ENCODE results near the gene OSBPL7. TPM values are rescaled to one million over a fixed set of nuclear protein-coding genes. Genes with fewer than 3 reads are reported as not detected.

The OSBPL7 gene
- total and polyA plus RNA-seq, 2 of the 4 experiments (the other 2 are of a cell fraction), result 5.2 to 14.5 TPM

GRCh38 chr17:47846716-47847340 is 25.2 kb upstream of the OSBPL7 start:
- ATAC-seq (ENCODE audit: low read depth) (no peak), DNase-seq (no peak)
- H2BK5ac ChIP-seq (ENCODE audit: low read depth, low read length, poor library complexity, severe bottlenecking), result no peak overlapping the region
- H3K27ac ChIP-seq (ENCODE audit: insufficient read depth, low read length), result no peak overlapping the region
- TF ChIP-seq BHLHE40 (IDR thresholded peaks at IDR 0.05; ENCODE audit: low read depth, low read length), result no peak
- TF ChIP-seq MXI1 (IDR thresholded peaks at IDR 0.05; ENCODE audit: borderline replicate concordance, low read depth, low read length), result no peak
- in situ Hi-C loops (cut with MboI; ENCODE audit: low sequenced_read_pairs) (no loop called here), dilution Hi-C loops (cut with HindIII; ENCODE audit: low sequenced_read_pairs, unreplicated experiment) (no loop called here), intact Hi-C loops (cut with micrococcal nuclease) (no loop called here)
- peak overlapping the region; percentile 46 for H2AFZ ChIP-seq (replicated peaks; ENCODE audit: low read length, poor library complexity)
- no peaks in the 10 kb centered on the region for H3K36me3 ChIP-seq (ENCODE audit: control insufficient read depth, insufficient read depth, low read length)
- no peak overlapping the region for H2AK5ac ChIP-seq (ENCODE audit: low read depth, low read length)
- H3K79me1 ChIP-seq (ENCODE audit: low read depth in 1 of 2, low read length in 2 of 2), result no peaks in the 10 kb centered on the region
- H3K27me3 ChIP-seq (ENCODE audit: control insufficient read depth, insufficient read depth, low read length), result peaks cover 60% of the 10 kb centered on the region
- no peak overlapping the region for H4K8ac ChIP-seq (ENCODE audit: low read depth in 2 of 2, low read length in 2 of 2)
- BruUV-seq (replicated peaks), result no TSS peak
- H3K9me3 ChIP-seq (ENCODE audit: control insufficient read depth, insufficient read depth, low read length), result no peaks in the 10 kb centered on the region
- no peak overlapping the region for H3K4me3 ChIP-seq (ENCODE audit: insufficient read depth, low read depth, low read length)
- no peak overlapping the region for H3K56ac ChIP-seq (ENCODE audit: extremely low read depth, insufficient read depth, low read length)
- H3K14ac ChIP-seq (replicated peaks; ENCODE audit: low read depth, low read length), result no peak overlapping the region
- ChIA-PET POLR2A (ENCODE audit: unreplicated experiment) (no interaction called here), CTCF (interaction anchor here (0.7 to 1.2 kb wide), 3 partner anchors 38 to 44 kb away, joined by 3 read pairs; no protein-coding TSS in a partner anchor)
- H2AK9ac ChIP-seq (replicated peaks; ENCODE audit: low read depth, low read length, poor library complexity), result peak overlapping the region; percentile 73
- H3K18ac ChIP-seq (ENCODE audit: low read depth, low read length), result no peak overlapping the region
- H2BK20ac ChIP-seq (ENCODE audit: low read depth, low read length), result no peak overlapping the region
- no peak overlapping the region for H3K9ac ChIP-seq (ENCODE audit: low read depth, low read length)
- H3K9me1 ChIP-seq (ENCODE audit: insufficient read depth, low read length), result no peaks in the 10 kb centered on the region
- no peak overlapping the region for H2BK15ac ChIP-seq (ENCODE audit: low read depth, low read length)
- WGBS, 2 experiments (ENCODE audit: extremely low coverage in 2 of 2, insufficient read length in 1 of 2), result 4% methylated on average over 5 of the region's 31 CpGs; no CpG with 5 or more reads in 1 of the 2 experiments
- no peak overlapping the region for H3K4ac ChIP-seq (ENCODE audit: low read depth, low read length)
- H2BK120ac ChIP-seq (ENCODE audit: low read depth, low read length), result no peak overlapping the region
- no peak overlapping the region for H3K23ac ChIP-seq (ENCODE audit: low read depth, low read length)
- H4K91ac ChIP-seq (ENCODE audit: insufficient read depth, low read depth, low read length), result no peak overlapping the region
- no peaks in the 10 kb centered on the region for H4K20me1 ChIP-seq (ENCODE audit: insufficient read depth, low read length)
- no peaks in the 10 kb centered on the region for H3K4me1 ChIP-seq (ENCODE audit: control insufficient read depth, insufficient read depth, low read length)
- H3K4me2 ChIP-seq (ENCODE audit: low read depth, low read length), result no peak overlapping the region
- no peak overlapping the region for H4K5ac ChIP-seq (ENCODE audit: low read depth, low read length)

Data from IMR-90 (cell line).